Kidney (tissue), 14 donors: Measurements from ENCODE around the gene EQTN. TPM values are rescaled to one million over a fixed set of nuclear protein-coding genes. Genes with fewer than 3 reads are reported as not detected.

Experiments used
- DNase-seq, 5 donors: peaks; one replicate each; pipeline ENCODE4 v3.0.0-alpha.2; 2013 to 2020
- FAIRE-seq: peaks from 2 replicates; lab custom pipeline; 2012; peaks lifted over from hg19 to GRCh38; lab: Jason Lieb, UNC
- H3K27ac ChIP-seq, 2 donors: one replicate each; pipeline ENCODE4 v1.7.0; 2013; ENCODE audit warnings: low read depth in 2 of 2, low read length in 2 of 2, inconsistent platforms in 1 of 2
- H3K27me3 ChIP-seq: one replicate; pipeline ENCODE4 v1.7.1; 2013; ENCODE audit warnings: low read length, inconsistent platforms; ENCODE audit not compliant: control insufficient read depth, insufficient read depth
- H3K36me3 ChIP-seq, 3 donors: one replicate each; pipeline versions ENCODE4 v1.7.0 to v1.7.1; 2013; ENCODE audit warnings: low read length in 3 of 3, control low read depth in 1 of 3, inconsistent platforms in 1 of 3; ENCODE audit not compliant: insufficient read depth in 3 of 3, control insufficient read depth in 2 of 3
- H3K4me1 ChIP-seq, 3 donors: one replicate each; pipeline versions ENCODE4 v1.7.0 to v1.7.1; 2013; ENCODE audit warnings: low read length in 3 of 3, inconsistent platforms in 1 of 3, low read depth in 1 of 3; ENCODE audit not compliant: control insufficient read depth in 2 of 3, insufficient read depth in 2 of 3
- H3K4me3 ChIP-seq, 3 donors: one replicate each; pipeline versions ENCODE4 v1.7.0 to v1.8.1; 2013; ENCODE audit warnings: low read length in 3 of 3, control low read depth in 1 of 3, inconsistent platforms in 1 of 3
- H3K9ac ChIP-seq, 3 donors: one replicate each; pipeline versions ENCODE4 v1.7.0 to v1.7.1; 2013; ENCODE audit warnings: low read length in 3 of 3, control low read depth in 1 of 3, inconsistent platforms in 1 of 3
- H3K9me3 ChIP-seq, 3 donors: one replicate each; pipeline versions ENCODE4 v1.7.0 to v1.7.1; 2013; ENCODE audit warnings: low read length in 3 of 3, control low read depth in 1 of 3, inconsistent platforms in 1 of 3; ENCODE audit not compliant: control insufficient read depth in 2 of 3, insufficient read depth in 1 of 3
- intact Hi-C: fragments of 100-400 bp; cut with DNase I; formaldehyde crosslinking; loops from one replicate; pipeline ENCODE4 v1.11.1; 2022
- polyA plus RNA-seq: library from polyadenylated mRNA; stranded (reverse); fragments of 350-450 nt; fragmentation: Illumina TruSeq; extraction: RNeasy Lipid Tissue Mini Kit (QIAGEN cat#74804); gene quantifications from one replicate; pipeline ENCODE4 v1.2.3, GENCODE V29; 2014; ENCODE audit warnings: low read depth, low replicate concordance; ENCODE audit not compliant: insufficient read depth
- total RNA-seq: library from RNA; stranded (reverse); fragmentation: NEBNext Ultra II Directional; extraction: Animal tissue kit (Norgen Biotek cat#: 25700); gene quantifications from one replicate; pipeline ENCODE4 v1.2.1, GENCODE V29; 2021
- TF ChIP-seq, protein P1 (sequence below): IDR thresholded peaks from 3 replicates; pipeline ENCODE4 v1.5.1; 2012; ENCODE audit warnings: mild to moderate bottlenecking, moderate library complexity, borderline replicate concordance; ENCODE audit not compliant: insufficient read depth; ENCODE audit errors: extremely low read depth
- donor health status: control.
- donor health status: control.
- donor health status: control.
- donor health status: control.
- donor health status: control.
- donor health status: DM: yes; HTN: yes; CAD: no.
- donor health status: Normal renal cell carcinoma (clear cell type).

The EQTN gene
- total and polyA plus RNA-seq, 2 donors from 2014 or later = 1.4 TPM; not detected in 1

DNA sequence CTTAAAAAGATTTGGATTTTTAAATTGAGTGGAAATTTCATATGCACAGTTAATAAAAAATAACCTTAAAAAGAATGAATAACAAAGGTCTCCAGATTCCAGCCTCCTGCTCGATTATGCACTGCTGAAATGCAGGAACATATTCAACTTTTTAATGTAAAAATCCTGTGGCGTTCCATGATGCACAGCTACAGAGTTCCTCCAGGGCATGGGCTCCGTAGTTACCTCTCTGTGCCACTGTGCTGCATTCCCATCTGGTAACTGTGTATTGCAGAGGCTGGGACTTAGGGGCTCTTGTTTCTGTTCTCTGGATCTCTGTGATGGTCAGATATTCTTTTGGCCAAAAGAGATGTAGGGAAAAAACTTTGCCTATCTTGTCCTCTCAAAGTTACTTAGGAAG lies 31.5 kb upstream of the EQTN start:
- no peak overlapping the region for H3K27ac ChIP-seq
- FAIRE-seq (no peak), DNase-seq (no peak)
- H3K9me3 ChIP-seq = no peaks in the 10 kb centered on the region
- no peaks in the 10 kb centered on the region for H3K36me3 ChIP-seq
- TF ChIP-seq, protein P1, sequence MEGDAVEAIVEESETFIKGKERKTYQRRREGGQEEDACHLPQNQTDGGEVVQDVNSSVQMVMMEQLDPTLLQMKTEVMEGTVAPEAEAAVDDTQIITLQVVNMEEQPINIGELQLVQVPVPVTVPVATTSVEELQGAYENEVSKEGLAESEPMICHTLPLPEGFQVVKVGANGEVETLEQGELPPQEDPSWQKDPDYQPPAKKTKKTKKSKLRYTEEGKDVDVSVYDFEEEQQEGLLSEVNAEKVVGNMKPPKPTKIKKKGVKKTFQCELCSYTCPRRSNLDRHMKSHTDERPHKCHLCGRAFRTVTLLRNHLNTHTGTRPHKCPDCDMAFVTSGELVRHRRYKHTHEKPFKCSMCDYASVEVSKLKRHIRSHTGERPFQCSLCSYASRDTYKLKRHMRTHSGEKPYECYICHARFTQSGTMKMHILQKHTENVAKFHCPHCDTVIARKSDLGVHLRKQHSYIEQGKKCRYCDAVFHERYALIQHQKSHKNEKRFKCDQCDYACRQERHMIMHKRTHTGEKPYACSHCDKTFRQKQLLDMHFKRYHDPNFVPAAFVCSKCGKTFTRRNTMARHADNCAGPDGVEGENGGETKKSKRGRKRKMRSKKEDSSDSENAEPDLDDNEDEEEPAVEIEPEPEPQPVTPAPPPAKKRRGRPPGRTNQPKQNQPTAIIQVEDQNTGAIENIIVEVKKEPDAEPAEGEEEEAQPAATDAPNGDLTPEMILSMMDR = no peak
- no peak overlapping the region for H3K4me3 ChIP-seq
- no peaks in the 10 kb centered on the region for H3K4me1 ChIP-seq
- H3K9ac ChIP-seq = no peak overlapping the region
- intact Hi-C loops = loop anchor here (10.0 kb wide), 1 partner anchor 396 kb away; no protein-coding TSS in a partner anchor
- H3K27me3 ChIP-seq = no peaks in the 10 kb centered on the region

DNA sequence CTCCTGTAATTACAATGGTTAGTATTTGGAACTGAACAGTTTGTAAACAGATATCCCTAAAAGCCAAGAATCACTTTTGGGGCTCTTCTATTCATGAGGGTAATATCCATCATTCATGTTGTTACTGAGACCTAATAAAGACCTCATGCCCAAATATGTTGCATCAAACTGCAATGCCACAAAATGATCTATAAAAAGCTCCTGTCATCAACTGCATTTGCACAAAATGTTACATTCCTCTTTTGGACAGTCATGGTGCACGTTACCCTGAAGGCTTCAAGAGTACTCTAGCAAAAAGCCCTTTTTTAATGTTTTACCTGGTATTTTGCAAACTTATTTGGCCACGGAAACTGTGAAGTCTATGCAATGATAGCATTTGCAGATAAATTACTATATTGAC lies 14.2 kb upstream of the EQTN start:
- Histone ChIP-seq H3K4me1 (no peaks in the 10 kb centered on the region), H3K9me3 (no peaks in the 10 kb centered on the region), H3K27ac (no peak overlapping the region), H3K27me3 (no peaks in the 10 kb centered on the region), H3K36me3 (no peaks in the 10 kb centered on the region), H3K9ac (no peak overlapping the region), H3K4me3 (no peak overlapping the region)
- FAIRE-seq (no peak), DNase-seq (no peak)
- intact Hi-C loops = no loop called here
- TF ChIP-seq, protein P1 = no peak

DNA sequence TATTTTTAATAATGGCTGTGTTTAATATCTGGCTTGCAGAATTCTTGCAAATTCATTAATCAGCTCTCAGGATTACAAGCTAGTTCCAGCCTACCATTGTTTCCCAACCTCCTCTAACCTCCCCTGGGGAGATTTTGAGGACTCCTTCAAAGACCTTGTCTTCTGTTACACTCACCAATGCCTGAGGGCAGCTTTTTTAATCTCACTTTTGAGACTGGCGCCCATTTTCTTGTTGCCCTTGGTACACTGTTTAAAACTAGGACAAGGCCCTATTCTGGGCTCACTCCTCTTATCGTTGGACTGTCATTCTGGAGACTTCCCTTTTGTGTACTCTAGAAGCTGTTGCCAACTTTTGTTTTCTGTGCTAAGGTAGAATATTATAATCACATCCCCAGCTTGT lies 13.6 kb upstream of the EQTN start:
- intact Hi-C loops = no loop called here
- TF ChIP-seq, protein P1 = no peak
- Histone ChIP-seq H3K27me3 (no peaks in the 10 kb centered on the region), H3K9ac (no peak overlapping the region), H3K4me3 (no peak overlapping the region), H3K36me3 (no peaks in the 10 kb centered on the region), H3K4me1 (no peaks in the 10 kb centered on the region), H3K27ac (no peak overlapping the region), H3K9me3 (no peaks in the 10 kb centered on the region)
- FAIRE-seq = no peak
- no peak for DNase-seq
